Gastroesophageal sphincter (tissue), 3 donors: ENCODE results near the gene BRWD1.

Experiments
- EP300 ChIP-seq: sonication (generic); formaldehyde crosslinking; IDR thresholded peaks from one replicate; pipeline ENCODE4 v1.6.1; 2017; ENCODE audit warnings: antibody characterized with exemption, mild to moderate bottlenecking
- POLR2A ChIP-seq, 2 donors: fragments of 450-650 bp; IDR thresholded peaks; one replicate each; pipeline ENCODE4 v1.6.1; 2017; ENCODE audit warnings: antibody characterized with exemption in 2 of 2, mild to moderate bottlenecking in 2 of 2, moderate library complexity in 1 of 2
- POLR2AphosphoS5 ChIP-seq: sonication (generic); formaldehyde crosslinking; IDR thresholded peaks from one replicate; pipeline ENCODE4 v1.6.1; 2017; ENCODE audit warnings: antibody characterized with exemption
- TF ChIP-seq, protein P1 (sequence below), 4 experiments: fragments of 200-600 bp in 2 of 4; fragments of 450-650 bp in 2 of 4; sonication (generic) in 1 of 4; IDR thresholded peaks; one replicate each; pipeline ENCODE4 v1.5.1; 2017 to 2019; ENCODE audit warnings: antibody characterized with exemption in 4 of 4, mild to moderate bottlenecking in 2 of 4, moderate library complexity in 2 of 4

DNA sequence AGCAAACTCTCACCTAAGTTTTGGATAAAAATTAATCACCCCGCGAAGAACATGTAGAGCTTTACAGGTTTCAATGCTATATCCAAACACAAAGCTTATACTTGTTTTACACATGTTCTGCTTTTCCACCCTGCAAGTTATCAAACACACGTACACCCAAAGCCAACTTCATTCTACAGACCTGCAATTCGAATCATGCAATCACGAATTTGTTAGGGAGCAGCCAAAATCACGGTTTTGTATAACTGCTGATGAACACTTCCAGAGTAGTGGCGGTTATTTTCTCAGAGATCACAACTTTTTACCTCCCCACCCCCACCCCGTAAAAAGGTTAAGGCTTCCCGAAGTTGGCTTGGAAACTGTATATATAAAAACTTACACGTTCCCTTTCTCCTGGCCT is 34.1 kb upstream of the BRWD1 start:
- TF ChIP-seq POLR2AphosphoS5, result no peak
- TF ChIP-seq, protein P1, sequence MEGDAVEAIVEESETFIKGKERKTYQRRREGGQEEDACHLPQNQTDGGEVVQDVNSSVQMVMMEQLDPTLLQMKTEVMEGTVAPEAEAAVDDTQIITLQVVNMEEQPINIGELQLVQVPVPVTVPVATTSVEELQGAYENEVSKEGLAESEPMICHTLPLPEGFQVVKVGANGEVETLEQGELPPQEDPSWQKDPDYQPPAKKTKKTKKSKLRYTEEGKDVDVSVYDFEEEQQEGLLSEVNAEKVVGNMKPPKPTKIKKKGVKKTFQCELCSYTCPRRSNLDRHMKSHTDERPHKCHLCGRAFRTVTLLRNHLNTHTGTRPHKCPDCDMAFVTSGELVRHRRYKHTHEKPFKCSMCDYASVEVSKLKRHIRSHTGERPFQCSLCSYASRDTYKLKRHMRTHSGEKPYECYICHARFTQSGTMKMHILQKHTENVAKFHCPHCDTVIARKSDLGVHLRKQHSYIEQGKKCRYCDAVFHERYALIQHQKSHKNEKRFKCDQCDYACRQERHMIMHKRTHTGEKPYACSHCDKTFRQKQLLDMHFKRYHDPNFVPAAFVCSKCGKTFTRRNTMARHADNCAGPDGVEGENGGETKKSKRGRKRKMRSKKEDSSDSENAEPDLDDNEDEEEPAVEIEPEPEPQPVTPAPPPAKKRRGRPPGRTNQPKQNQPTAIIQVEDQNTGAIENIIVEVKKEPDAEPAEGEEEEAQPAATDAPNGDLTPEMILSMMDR (IDR thresholded peaks at IDR 0.05), result no peak
- TF ChIP-seq POLR2A (IDR thresholded peaks at IDR 0.05), result no peak
- TF ChIP-seq EP300, result no peak
